Endometrial microvascular endothelial cells (primary cell): Measurements from ENCODE around the gene DGCR6. TPM values are rescaled to one million over a fixed set of nuclear protein-coding genes. Genes with fewer than 3 reads are reported as not detected.
"Not testable (repeated sequence)": the region's sequence is repeated elsewhere in the genome, so short reads cannot be mapped to it uniquely, and the experiment has no call there.

Experiments
- in situ Hi-C: cut with HindIII; loops from 2 replicates; pipeline ENCODE4 v1.10.0; 2017; ENCODE audit warnings: low sequenced_read_pairs, low pct_unique_long_range_greater_than_20kb; ENCODE audit errors: inconsistent ontology term
- total RNA-seq: library from RNA; depleted of rRNA; stranded (reverse); fragments of >200 nt; gene quantifications from one replicate; pipeline ENCODE4 v1.2.3, GENCODE V29; 2015; ENCODE audit errors: inconsistent ontology term

Gene DGCR6
- total RNA-seq, result 2.4 TPM

GRCh38 chr22:18905540-18906409, at the start of gene DGCR6:
DGCR6 (plus strand) TSS chr22:18906320; CDS start chr22:18906375, 55 bp downstream.
- in situ Hi-C loops, result no loop called here

- in situ Hi-C loops, result not testable (repeated sequence)
Observed at GRCh38 chr22:18859314-18859713, 46.8 kb upstream of the DGCR6 start.

- in situ Hi-C loops, result not testable (repeated sequence)
Observed at GRCh38 chr22:18881260-18881659, 24.9 kb upstream of the DGCR6 start.

- in situ Hi-C loops, result not testable (repeated sequence)
Observed at GRCh38 chr22:18884465-18884864, 21.7 kb upstream of the DGCR6 start.

- in situ Hi-C loops, result no loop called here
Observed at GRCh38 chr22:18888115-18888514, 18.0 kb upstream of the DGCR6 start.

- in situ Hi-C loops, result not testable (repeated sequence)
Observed at GRCh38 chr22:18890510-18891192, 15.5 kb upstream of the DGCR6 start.

- in situ Hi-C loops, result not testable (repeated sequence)
Observed at GRCh38 chr22:18893775-18894174, 12.3 kb upstream of the DGCR6 start.

GRCh38 chr22:18896037-18896657, 10.0 kb upstream of the DGCR6 start:
- in situ Hi-C loops, result not testable (repeated sequence)

- in situ Hi-C loops, result not testable (repeated sequence)
Observed at GRCh38 chr22:18906410-18906745, 258 bp downstream of the DGCR6 start.

- in situ Hi-C loops, result no loop called here
Observed at GRCh38 chr22:18906896-18907295, 776 bp downstream of the DGCR6 start.

- in situ Hi-C loops, result no loop called here
Observed at GRCh38 chr22:18909556-18909955, 3.4 kb downstream of the DGCR6 start.

- in situ Hi-C loops, result not testable (repeated sequence)
Observed at GRCh38 chr22:18911535-18911934, 5.4 kb downstream of the DGCR6 start.

GRCh38 chr22:18912264-18912946, 6.3 kb downstream of the DGCR6 start:
- in situ Hi-C loops, result not testable (repeated sequence)

GRCh38 chr22:18914558-18914957, 8.4 kb downstream of the DGCR6 start:
- in situ Hi-C loops, result not testable (repeated sequence)

GRCh38 chr22:18915550-18915949, 9.4 kb downstream of the DGCR6 start:
- in situ Hi-C loops, result not testable (repeated sequence)

- in situ Hi-C loops, result not testable (repeated sequence)
Observed at GRCh38 chr22:18917818-18918217, 11.7 kb downstream of the DGCR6 start.

- in situ Hi-C loops, result not testable (repeated sequence)
Observed at GRCh38 chr22:18920257-18920902, 14.3 kb downstream of the DGCR6 start.

- in situ Hi-C loops, result no loop called here
Observed at GRCh38 chr22:18925368-18926064, 19.4 kb downstream of the DGCR6 start.
